Measurements from ENCODE around the gene AEBP1.
A peak's percentile ranks its signal among the peaks of the same experiment; 100 is the strongest.
"Not testable (repeated sequence)": the region's sequence is repeated elsewhere in the genome, so short reads cannot be mapped to it uniquely, and the experiment has no call there.

Gene AEBP1

GRCh38 chr7:44123190-44124003, 19.3 kb downstream of the AEBP1 start, which contains the start of gene POLD2:
TSS of gene POLD2 (minus strand) at chr7:44123548. CDS start at chr7:44122053, 1,495 bp downstream.
- DNase-seq (ENCODE audit: low read depth in 1 of 2, low spot score in 1 of 2): peak; percentile 98 to 100
- TF ChIP-seq JUND (IDR thresholded peaks at IDR 0.05; ENCODE audit: low read depth): no peak
- in situ Hi-C loops (cut with HindIII; ENCODE audit: low pct_unique_long_range_greater_than_20kb, low sequenced_read_pairs): no loop called here

DNA sequence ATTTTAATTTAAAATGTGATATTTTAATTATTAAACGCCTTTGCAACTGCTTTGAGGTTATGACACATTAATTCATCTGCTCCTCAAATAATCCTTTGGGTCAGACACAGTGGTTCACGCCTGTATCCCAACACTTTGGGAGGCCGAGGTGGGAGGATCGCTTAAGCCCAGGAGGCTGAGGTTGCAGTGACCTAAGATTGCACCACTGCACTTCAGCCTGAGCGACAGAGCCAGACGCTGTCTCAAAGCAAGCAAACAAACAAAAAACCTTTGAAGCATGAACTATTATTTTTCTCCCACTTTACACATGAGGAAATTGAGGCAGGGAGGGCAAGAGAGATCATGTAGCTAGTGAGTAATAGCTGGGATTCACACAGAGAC, 20.7 kb downstream of the AEBP1 start:
- in situ Hi-C loops (cut with HindIII; ENCODE audit: low pct_unique_long_range_greater_than_20kb, low sequenced_read_pairs): no loop called here
- DNase-seq (ENCODE audit: low read depth in 1 of 2, low spot score in 1 of 2): no peak
- TF ChIP-seq JUND (IDR thresholded peaks at IDR 0.05; ENCODE audit: low read depth): no peak

DNA sequence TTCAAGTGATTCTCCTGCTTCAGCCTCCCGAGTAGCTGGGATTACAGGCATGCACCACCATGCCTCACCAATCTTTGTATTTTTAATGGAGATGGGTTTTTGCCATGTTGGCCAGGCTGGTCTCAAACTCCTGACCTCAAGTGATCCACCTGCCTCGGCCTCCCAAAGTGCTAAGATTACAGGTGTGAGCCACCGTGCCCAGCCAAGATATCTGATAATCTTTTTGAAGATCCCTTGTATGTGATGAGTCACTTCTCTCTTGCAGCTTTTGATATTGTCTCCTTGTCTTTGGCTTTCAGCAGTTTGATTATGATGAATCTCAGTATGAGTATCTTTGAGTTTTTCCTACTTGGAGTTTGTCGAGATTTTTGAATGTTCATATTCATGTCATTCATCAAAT, 22.4 kb downstream of the AEBP1 start:
- DNase-seq (ENCODE audit: low read depth in 1 of 2, low spot score in 1 of 2); in situ Hi-C loops (cut with HindIII; ENCODE audit: low pct_unique_long_range_greater_than_20kb, low sequenced_read_pairs): not testable (repeated sequence)

GRCh38 chr7:44127161-44127560, 23.0 kb downstream of the AEBP1 start:
- no peak for DNase-seq (ENCODE audit: low read depth in 1 of 2, low spot score in 1 of 2)
- in situ Hi-C loops (cut with HindIII; ENCODE audit: low pct_unique_long_range_greater_than_20kb, low sequenced_read_pairs): no loop called here
- no peak for TF ChIP-seq JUND (IDR thresholded peaks at IDR 0.05; ENCODE audit: low read depth)

- TF ChIP-seq JUND (IDR thresholded peaks at IDR 0.05; ENCODE audit: low read depth): no peak
- in situ Hi-C loops (cut with HindIII; ENCODE audit: low pct_unique_long_range_greater_than_20kb, low sequenced_read_pairs): no loop called here
- DNase-seq (ENCODE audit: low read depth in 1 of 2, low spot score in 1 of 2): no peak
Measured at GRCh38 chr7:44128721-44129582, 24.8 kb downstream of the AEBP1 start.

DNA sequence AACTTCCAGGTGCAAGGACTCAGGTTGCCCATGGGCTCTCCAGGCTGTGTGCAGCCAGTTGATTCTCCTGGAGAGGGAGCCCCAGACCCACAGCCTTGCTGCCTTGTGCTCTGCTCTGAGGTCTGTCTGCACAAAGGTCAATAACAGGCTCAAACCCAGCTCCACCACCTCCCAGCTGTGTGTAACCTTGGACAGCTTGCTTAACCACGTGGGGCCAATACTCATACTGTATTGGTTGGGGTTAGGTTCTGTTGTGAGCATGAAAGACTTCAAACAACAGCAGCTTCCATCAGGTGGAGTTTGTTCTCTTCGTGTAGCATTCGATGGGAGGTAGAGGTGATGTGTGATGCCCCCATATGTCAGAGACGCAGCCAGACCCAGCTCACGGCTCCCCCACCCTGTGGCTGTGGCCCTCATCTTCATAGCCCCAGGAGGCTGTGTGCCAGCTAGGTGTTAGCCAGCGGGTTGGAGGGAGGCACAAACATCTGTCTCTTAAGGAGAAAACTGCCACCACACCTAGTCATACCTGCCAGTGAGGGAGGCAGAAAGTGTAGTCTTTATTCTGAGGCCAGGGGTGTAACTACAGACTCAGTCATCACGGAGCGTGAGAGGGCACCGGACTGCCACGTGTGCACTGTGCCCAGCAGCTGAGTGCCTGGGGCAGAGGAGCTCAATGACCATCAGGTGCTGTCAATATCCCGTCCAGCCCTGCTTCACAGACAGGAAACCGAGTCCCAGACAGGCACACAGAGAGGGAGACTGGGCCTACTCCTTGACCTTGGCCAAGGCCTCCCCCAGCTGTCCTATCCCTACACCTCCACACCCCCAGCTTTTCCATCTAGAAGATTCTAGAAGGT, 27.3 kb downstream of the AEBP1 start:
- in situ Hi-C loops (cut with HindIII; ENCODE audit: low pct_unique_long_range_greater_than_20kb, low sequenced_read_pairs): no loop called here
- TF ChIP-seq JUND (IDR thresholded peaks at IDR 0.05; ENCODE audit: low read depth): no peak
- peak in 1 of 2 experiments; percentile 69 for DNase-seq (ENCODE audit: low read depth in 1 of 2, low spot score in 1 of 2)

- no peak for DNase-seq (ENCODE audit: low read depth in 1 of 2, low spot score in 1 of 2)
- TF ChIP-seq JUND (IDR thresholded peaks at IDR 0.05; ENCODE audit: low read depth): no peak
- in situ Hi-C loops (cut with HindIII; ENCODE audit: low pct_unique_long_range_greater_than_20kb, low sequenced_read_pairs): no loop called here
Measured at GRCh38 chr7:44132039-44132438, 27.9 kb downstream of the AEBP1 start.

DNA sequence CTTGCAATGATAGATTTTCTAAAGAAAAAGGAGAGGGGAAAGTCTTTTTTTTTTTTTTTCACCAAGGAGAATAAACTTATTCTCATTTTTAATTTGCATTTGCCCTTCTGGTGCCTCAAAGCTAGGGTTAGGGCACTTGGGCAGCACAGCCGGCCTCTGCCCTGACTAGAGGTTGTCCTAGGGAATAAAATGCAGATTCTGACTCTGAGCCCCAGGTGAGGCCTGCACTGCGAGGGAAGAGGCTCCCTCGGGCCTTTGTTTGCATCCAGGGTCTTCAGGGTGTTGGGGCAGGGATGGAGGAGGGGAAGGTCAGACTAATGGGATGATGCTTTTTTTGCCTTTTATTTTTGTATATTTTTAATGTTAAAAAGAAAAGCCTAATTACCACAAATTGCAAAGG, 29.1 kb downstream of the AEBP1 start:
- no peak for DNase-seq (ENCODE audit: low read depth in 1 of 2, low spot score in 1 of 2)
- no peak for TF ChIP-seq JUND (IDR thresholded peaks at IDR 0.05; ENCODE audit: low read depth)
- in situ Hi-C loops (cut with HindIII; ENCODE audit: low pct_unique_long_range_greater_than_20kb, low sequenced_read_pairs): no loop called here

DNA sequence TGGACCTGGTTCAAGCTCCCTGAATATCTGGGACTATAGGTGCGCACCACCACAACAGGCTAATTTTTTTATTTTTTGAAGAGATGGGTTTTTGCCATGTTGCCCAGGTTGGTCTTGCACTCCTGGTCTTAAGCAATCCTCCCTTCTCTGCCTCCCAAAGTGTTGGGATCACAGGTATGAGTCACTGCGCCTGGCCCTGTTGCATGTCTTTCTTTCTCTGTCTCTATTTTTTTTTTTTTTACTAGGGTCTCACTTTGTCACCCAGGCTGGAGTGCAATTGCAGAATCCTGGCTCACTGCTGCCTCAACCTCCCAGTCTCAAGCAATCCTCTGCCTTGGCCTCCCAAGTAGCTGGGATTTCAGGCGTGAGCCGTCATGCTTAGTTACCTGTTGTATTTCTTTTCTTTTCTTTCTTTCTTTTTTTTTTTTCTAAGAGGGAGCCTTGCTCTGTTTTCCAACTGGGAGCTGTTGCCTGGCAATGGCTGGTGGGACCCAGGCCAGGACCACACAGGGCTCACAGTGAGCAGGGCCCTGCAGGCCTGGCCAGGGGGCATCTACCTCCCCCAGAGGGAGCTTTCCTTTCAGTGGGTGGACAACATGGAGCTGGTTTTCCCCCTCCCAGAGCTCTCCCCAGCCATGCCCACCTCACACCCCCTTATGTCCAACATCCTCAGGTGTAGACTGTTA, 30.9 kb downstream of the AEBP1 start:
- DNase-seq (ENCODE audit: low read depth in 1 of 2, low spot score in 1 of 2): no peak

GRCh38 chr7:44136731-44137130, 32.6 kb downstream of the AEBP1 start:
- no peak for DNase-seq (ENCODE audit: low read depth in 1 of 2, low spot score in 1 of 2)
- in situ Hi-C loops (cut with HindIII; ENCODE audit: low pct_unique_long_range_greater_than_20kb, low sequenced_read_pairs): no loop called here
- TF ChIP-seq JUND (IDR thresholded peaks at IDR 0.05; ENCODE audit: low read depth): no peak

More for the DNA sequence above, 30.9 kb downstream of the AEBP1 start:
- in situ Hi-C loops (cut with HindIII; ENCODE audit: low pct_unique_long_range_greater_than_20kb, low sequenced_read_pairs): no loop called here
- no peak for TF ChIP-seq JUND (IDR thresholded peaks at IDR 0.05; ENCODE audit: low read depth)

DNA sequence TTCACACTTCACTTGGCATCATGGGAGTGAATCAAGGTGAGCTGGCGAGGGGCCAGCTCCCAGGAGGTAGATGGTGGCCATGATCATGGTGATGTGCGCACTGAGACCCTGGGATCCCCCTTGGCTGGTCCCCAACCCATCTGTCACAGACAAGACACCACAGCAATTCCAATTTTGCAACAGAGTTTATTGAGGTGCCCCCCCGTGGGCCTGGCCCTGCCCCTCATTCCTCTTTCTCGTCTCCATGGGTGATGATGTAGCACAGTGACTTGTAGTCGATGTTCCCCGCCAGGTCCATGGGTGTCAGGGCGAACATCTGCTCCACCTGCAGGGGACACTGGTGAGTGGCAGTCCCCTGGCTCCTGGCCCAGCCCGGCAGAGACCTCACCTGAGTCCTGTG, 34.6 kb downstream of the AEBP1 start:
- no peak for TF ChIP-seq JUND (IDR thresholded peaks at IDR 0.05; ENCODE audit: low read depth)

More for the DNA sequence above, 34.6 kb downstream of the AEBP1 start:
- in situ Hi-C loops (cut with HindIII; ENCODE audit: low pct_unique_long_range_greater_than_20kb, low sequenced_read_pairs): no loop called here
- DNase-seq (ENCODE audit: low read depth in 1 of 2, low spot score in 1 of 2): no peak

All from T47D (cell line).